GM23248 (cell line): ENCODE data around the gene INAFM2. TPM values are rescaled to one million over a fixed set of nuclear protein-coding genes. Genes with fewer than 3 reads are reported as not detected.
A peak's percentile ranks its signal among the peaks of the same experiment; 100 is the strongest.

Experiments used
- DNase-seq: peaks from one replicate; pipeline ENCODE4 v3.0.0-alpha.2; 2015
- H2AFZ ChIP-seq: fragments of 200-600 bp; sonication (generic); 2 replicates; pipeline ENCODE4 v1.6.1; 2016; ENCODE audit warnings: antibody characterized with exemption
- H3F3A ChIP-seq: fragments of 200-600 bp; sonication (generic); 2 replicates; pipeline ENCODE4 v1.6.1; 2016; ENCODE audit warnings: mild to moderate bottlenecking, antibody characterized with exemption, mixed run types; ENCODE audit not compliant: insufficient read depth
- H3K27ac ChIP-seq: fragments of 200-600 bp; sonication (generic); 2 replicates; pipeline ENCODE4 v1.5.1; 2016; ENCODE audit warnings: mild to moderate bottlenecking
- H3K27me3 ChIP-seq: fragments of 200-600 bp; sonication (generic); replicated peaks from 2 replicates; pipeline ENCODE4 v1.6.1; 2016; ENCODE audit warnings: mild to moderate bottlenecking; ENCODE audit not compliant: insufficient read depth
- H3K36me3 ChIP-seq: fragments of 200-600 bp; sonication (generic); 2 replicates; pipeline ENCODE4 v1.6.1; 2016; ENCODE audit warnings: low read depth, mild to moderate bottlenecking
- H3K4me1 ChIP-seq: fragments of 200-600 bp; sonication (generic); 2 replicates; pipeline ENCODE4 v1.6.1; 2016; ENCODE audit warnings: mild to moderate bottlenecking; ENCODE audit not compliant: insufficient read depth
- H3K4me2 ChIP-seq: fragments of 200-600 bp; sonication (generic); one replicate; pipeline ENCODE4 v1.6.1; 2016; ENCODE audit warnings: mild to moderate bottlenecking; ENCODE audit not compliant: unreplicated experiment
- H3K4me3 ChIP-seq: fragments of 200-600 bp; sonication (generic); 2 replicates; pipeline ENCODE4 v1.5.1; 2016; ENCODE audit warnings: mild to moderate bottlenecking
- H3K79me2 ChIP-seq: fragments of 200-600 bp; sonication (generic); 2 replicates; pipeline ENCODE4 v1.6.1; 2016; ENCODE audit warnings: mild to moderate bottlenecking; ENCODE audit not compliant: insufficient read depth
- H3K9ac ChIP-seq: fragments of 200-600 bp; sonication (generic); 2 replicates; pipeline ENCODE4 v1.6.1; 2016; ENCODE audit warnings: mild to moderate bottlenecking
- H3K9me2 ChIP-seq: fragments of 200-600 bp; sonication (generic); 2 replicates; pipeline ENCODE4 v1.6.1; 2016; ENCODE audit warnings: mixed run types, mild to moderate bottlenecking, moderate library complexity; ENCODE audit not compliant: insufficient read depth
- H3K9me3 ChIP-seq: fragments of 200-600 bp; sonication (generic); one replicate; pipeline ENCODE4 v1.6.1; 2017; ENCODE audit warnings: low read depth
- H4K20me1 ChIP-seq: fragments of 200-600 bp; sonication (generic); 2 replicates; pipeline ENCODE4 v1.6.0; 2016; ENCODE audit not compliant: insufficient read depth
- EZH2 ChIP-seq: fragments of 200-600 bp; sonication (generic); IDR thresholded peaks from 2 replicates; pipeline ENCODE4 v1.6.1; 2018; ENCODE audit warnings: antibody characterized with exemption, mild to moderate bottlenecking; ENCODE audit not compliant: insufficient read depth, poor library complexity, severe bottlenecking
- EZH2phosphoT487 ChIP-seq: fragments of 200-600 bp; sonication (generic); IDR thresholded peaks from 2 replicates; pipeline ENCODE4 v1.6.1; 2018; ENCODE audit warnings: antibody characterized with exemption, moderate library complexity, mild to moderate bottlenecking, low read depth; ENCODE audit not compliant: insufficient read depth
- WGBS, 2 experiments: methylation state at CpG; one replicate each; pipeline ENCODE4 v1.1.6; 2015 to 2017; ENCODE audit warnings: low lambda C conversion rate in 2 of 2, low coverage in 1 of 2; ENCODE audit errors: missing lambda C conversion rate in 2 of 2; 5-methylcytosine and 5-hydroxymethylcytosine counted together
- in situ Hi-C: fragments of 300-500 bp; cut with MboI; formaldehyde crosslinking; loops from 2 replicates; pipeline ENCODE4 v1.15.0; 2020
- polyA plus RNA-seq: library from polyadenylated mRNA; unstranded; fragments of >200 nt; fragmentation: Nextera tagmentation; extraction: Ambion mirVana; gene quantifications from 2 replicates; pipeline ENCODE4 v1.2.1, GENCODE V29; 2016
- total RNA-seq: library from RNA; depleted of rRNA; stranded (reverse); fragments of >200 nt; shearing (Covaris generic); gene quantifications from 2 replicates; pipeline ENCODE4 v1.2.3, GENCODE V29; 2014; rRNA removed

INAFM2 gene
- 16.6 and 19.9 TPM in 2 replicates for total RNA-seq
- 3.9 and 4.5 TPM in 2 replicates for polyA plus RNA-seq

DNA sequence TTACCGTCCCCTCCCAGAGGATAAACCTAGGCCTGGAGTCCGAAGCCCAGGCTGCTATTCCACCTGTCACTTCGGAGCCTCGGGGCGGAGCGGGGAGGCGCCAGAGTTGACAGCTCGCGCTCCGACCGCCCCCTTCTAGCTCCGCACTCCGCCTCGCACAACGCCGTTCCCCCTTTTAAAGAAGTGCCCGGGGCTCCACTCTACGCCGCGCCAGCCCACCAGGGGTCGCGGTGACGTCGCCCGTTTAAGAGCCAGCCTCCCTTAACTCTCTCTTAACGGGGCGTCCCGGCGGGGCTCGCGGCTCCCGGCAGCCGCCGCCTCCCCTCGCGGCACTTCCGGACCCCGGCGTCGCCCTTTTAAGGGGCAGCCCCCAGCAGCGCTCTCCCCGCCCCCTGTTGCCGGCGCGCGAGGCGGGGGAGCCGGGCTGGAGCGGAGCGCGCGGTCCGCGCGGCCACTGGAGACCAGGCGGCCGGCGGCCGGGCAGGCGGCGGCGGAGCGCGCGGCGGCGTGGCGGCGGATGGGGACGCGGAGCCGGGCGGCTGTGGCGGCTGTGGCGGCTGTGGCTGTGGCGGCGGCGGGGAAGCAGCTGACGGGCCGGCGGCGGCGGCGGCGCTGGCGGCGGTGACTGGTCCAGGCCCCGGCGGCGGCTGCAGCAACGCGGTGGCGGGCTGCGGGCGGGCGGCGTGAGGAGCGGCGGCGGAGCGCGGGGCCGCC lies at the start of gene INAFM2:
TSS of gene INAFM2 (plus strand) at position 454 of the 714 bp plus-strand sequence. CDS start 364 bp downstream, outside the sequence.
- Histone ChIP-seq H3K9ac (peak within 1 kb of the TSS; percentile 65), H3F3A (peaks cover 12% of the 10 kb centered on the region; the same call in 1 of the 2 replicates), H3K4me2 (peak within 1 kb of the TSS; percentile 74), H3K4me3 (peak within 1 kb of the TSS; percentile 76), H3K9me3 (no peaks in the 10 kb centered on the region), H3K27me3 (no peaks in the 10 kb centered on the region), H3K27ac (no peak within 1 kb of the TSS), H3K9me2 (no peaks in the 10 kb centered on the region), H2AFZ (peak within 1 kb of the TSS; percentile 67), H4K20me1 (no peaks in the 10 kb centered on the region), H3K4me1 (peaks cover 30% of the 10 kb centered on the region), H3K79me2 (peaks cover 25% of the 10 kb centered on the region), H3K36me3 (no peaks in the 10 kb centered on the region)
- TF ChIP-seq EZH2 (no peak), EZH2phosphoT487 (no peak)
- WGBS, 2 experiments: 1% methylated on average over 51 to 59 of the region's 103 CpGs
- in situ Hi-C loops: no loop called here
- DNase-seq: peak; percentile 90

GRCh38 chr15:40274350-40275274 lies 48.9 kb upstream of the INAFM2 start:
- in situ Hi-C loops: loop anchor here (10.0 kb wide), 1 partner anchor 230 kb away; no protein-coding TSS in a partner anchor
- Histone ChIP-seq H4K20me1 (no peaks in the 10 kb centered on the region), H3K27ac (no peak overlapping the region), H3F3A (no peaks in the 10 kb centered on the region), H3K27me3 (no peaks in the 10 kb centered on the region; the same call in none of the 2 replicates), H3K4me1 (no peaks in the 10 kb centered on the region), H3K79me2 (no peaks in the 10 kb centered on the region), H2AFZ (no peak overlapping the region), H3K4me2 (no peak overlapping the region), H3K9ac (no peak overlapping the region), H3K4me3 (no peak overlapping the region), H3K9me2 (no peaks in the 10 kb centered on the region), H3K9me3 (no peaks in the 10 kb centered on the region), H3K36me3 (no peaks in the 10 kb centered on the region)
- TF ChIP-seq EZH2phosphoT487 (no peak), EZH2 (no peak)
- WGBS, 2 experiments: 55% methylated on average over 26 of the region's 26 CpGs
- DNase-seq: peak; percentile 89

GRCh38 chr15:40275523-40275922 lies 48.0 kb upstream of the INAFM2 start:
- no peak overlapping the region for H3K27ac ChIP-seq
- DNase-seq: no peak
- TF ChIP-seq EZH2: no peak
- TF ChIP-seq EZH2phosphoT487: no peak
- H3K4me3 ChIP-seq: no peak overlapping the region
- no peaks in the 10 kb centered on the region for H3K4me1 ChIP-seq
- no peak overlapping the region for H3K4me2 ChIP-seq
- H3K36me3 ChIP-seq: no peaks in the 10 kb centered on the region
- no peaks in the 10 kb centered on the region for H3F3A ChIP-seq
- H2AFZ ChIP-seq: no peak overlapping the region
- H3K27me3 ChIP-seq: peaks cover 5% of the 10 kb centered on the region
- H3K9me3 ChIP-seq: no peaks in the 10 kb centered on the region
- no peaks in the 10 kb centered on the region for H3K79me2 ChIP-seq
- H4K20me1 ChIP-seq: no peaks in the 10 kb centered on the region
- in situ Hi-C loops: loop anchor here (10.0 kb wide), 1 partner anchor 231 kb away; no protein-coding TSS in a partner anchor
- H3K9me2 ChIP-seq: no peaks in the 10 kb centered on the region
- no peak overlapping the region for H3K9ac ChIP-seq
- WGBS, 2 experiments: 59 to 67% methylated on average over 5 of the region's 5 CpGs

- Histone ChIP-seq H3K79me2 (no peaks in the 10 kb centered on the region), H3K27me3 (peaks cover 9% of the 10 kb centered on the region), H3K36me3 (no peaks in the 10 kb centered on the region), H3F3A (no peaks in the 10 kb centered on the region), H3K9ac (no peak overlapping the region), H3K27ac (no peak overlapping the region), H2AFZ (no peak overlapping the region), H3K9me3 (no peaks in the 10 kb centered on the region), H4K20me1 (no peaks in the 10 kb centered on the region), H3K4me3 (no peak overlapping the region), H3K9me2 (no peaks in the 10 kb centered on the region), H3K4me2 (no peak overlapping the region), H3K4me1 (no peaks in the 10 kb centered on the region)
- in situ Hi-C loops: loop anchor here (10.0 kb wide), 1 partner anchor 231 kb away; no protein-coding TSS in a partner anchor
- DNase-seq: no peak
- TF ChIP-seq EZH2phosphoT487 (no peak), EZH2 (no peak)
- WGBS, 2 experiments: 83 to 85% methylated on average over 7 of the region's 7 CpGs
Observed at GRCh38 chr15:40275954-40276353, 47.5 kb upstream of the INAFM2 start.
